Caki2 (cell line): ENCODE data around the gene PIEZO2. TPM values are rescaled to one million over a fixed set of nuclear protein-coding genes. Genes with fewer than 3 reads are reported as not detected.

Experiments used
- DNase-seq: peaks from one replicate; pipeline ENCODE4 v3.0.0-alpha.2; 2015; ENCODE audit warnings: low read depth
- in situ Hi-C: cut with HindIII; loops from 2 replicates; pipeline ENCODE4 v1.10.0; 2016; ENCODE audit warnings: low sequenced_read_pairs, low pct_unique_long_range_greater_than_20kb, mixed read lengths
- total RNA-seq: library from RNA; depleted of rRNA; stranded (reverse); fragments of >200 nt; shearing (Covaris generic); gene quantifications from 2 replicates; pipeline ENCODE4 v1.2.3, GENCODE V29; 2014; ENCODE audit warnings: low replicate concordance

PIEZO2 gene
- total RNA-seq, 1 experiment from 2014 or later: 2.8 TPM

- in situ Hi-C loops: no loop called here
These were observed 328.7 kb downstream of the PIEZO2 start for GRCh38 chr18:10820681-10821080.

DNA sequence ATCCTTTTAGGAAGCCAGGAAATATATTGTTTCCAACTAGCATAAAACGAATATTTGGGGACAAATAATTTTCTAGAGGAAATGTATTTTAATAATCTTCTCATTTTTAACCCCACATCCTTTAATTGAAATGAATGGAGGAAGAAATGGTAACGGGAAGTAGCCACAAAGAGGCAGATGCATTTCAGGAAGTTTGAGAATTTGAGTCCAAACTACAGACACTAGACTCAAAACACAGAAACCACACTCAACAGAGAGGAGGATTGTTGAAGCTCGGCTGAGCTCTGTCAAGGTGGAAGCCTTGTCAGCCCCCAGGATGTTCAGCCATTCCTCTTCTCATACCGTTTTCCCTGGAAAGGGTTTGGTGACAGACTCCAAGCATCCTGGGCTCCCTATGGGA is 335.0 kb downstream of the PIEZO2 start:
- in situ Hi-C loops: no loop called here
- DNase-seq: no peak

More at GRCh38 chr18:10820681-10821080, 328.7 kb downstream of the PIEZO2 start:
- no peak for DNase-seq

DNA sequence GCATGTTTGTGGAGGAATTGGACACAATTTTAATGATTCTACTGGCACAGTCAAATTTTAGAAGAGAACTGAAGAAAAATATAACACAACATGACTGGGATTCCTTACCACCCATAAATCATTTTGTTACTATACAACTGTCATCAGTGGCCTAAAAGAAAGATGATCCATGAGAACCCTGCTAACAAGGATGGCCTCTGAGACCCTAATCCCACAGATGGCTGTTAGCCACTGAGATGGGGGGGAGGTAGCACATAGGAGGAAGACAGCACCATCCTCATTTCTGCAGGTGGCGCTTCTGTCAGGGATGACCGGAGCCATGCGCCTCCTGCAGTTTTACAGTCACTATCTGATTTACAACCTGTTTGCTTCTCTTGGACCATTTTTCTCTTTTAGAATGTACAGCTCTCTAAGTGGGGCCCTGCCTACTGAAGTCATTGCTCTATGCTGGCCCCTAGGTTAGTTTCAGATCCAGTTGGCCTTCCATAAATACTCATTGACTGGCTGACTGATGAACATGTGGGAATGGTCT is 343.7 kb downstream of the PIEZO2 start:
- DNase-seq: no peak
- in situ Hi-C loops: no loop called here

- no peak for DNase-seq
- in situ Hi-C loops: no loop called here
These were observed 345.2 kb downstream of the PIEZO2 start for GRCh38 chr18:10804126-10804525.

DNA sequence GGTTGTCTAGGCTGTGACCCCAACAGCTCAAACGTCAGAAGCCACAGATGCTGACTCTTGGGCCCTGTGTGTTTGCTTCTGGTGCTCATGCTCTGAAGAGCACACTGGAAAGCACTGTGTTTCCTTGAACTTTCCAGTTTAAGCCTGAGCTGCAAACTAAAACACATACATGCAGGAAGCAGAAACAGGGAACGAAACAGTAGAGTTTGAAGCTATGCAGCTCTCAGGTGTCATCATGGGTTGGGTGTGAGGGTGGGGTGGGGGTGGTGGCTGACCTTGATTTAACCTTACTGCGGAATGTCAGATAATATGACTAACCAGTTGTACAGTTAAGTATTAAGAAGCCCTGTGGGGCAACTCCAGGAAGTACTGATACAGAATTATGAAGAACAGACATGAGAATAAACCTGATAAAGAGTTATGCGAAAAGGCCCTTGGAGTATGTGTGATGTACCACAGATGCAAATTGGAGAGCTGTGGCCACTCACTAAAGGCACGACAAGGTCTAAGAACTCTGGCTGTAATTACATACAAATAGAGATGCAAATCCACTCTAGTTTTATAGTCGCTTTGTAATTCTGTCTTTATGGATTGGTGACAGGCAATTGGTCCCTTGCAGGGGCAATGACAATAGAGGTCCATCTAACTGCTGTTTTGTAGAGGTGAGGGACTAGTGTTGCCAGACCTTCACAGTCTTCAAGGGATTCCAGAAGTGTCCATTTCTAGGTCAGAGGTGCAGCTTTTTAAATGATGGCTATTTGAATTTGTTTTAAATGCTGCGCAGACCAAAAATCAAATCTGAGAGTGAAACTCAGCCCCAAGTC is 350.4 kb downstream of the PIEZO2 start:
- DNase-seq: peak; percentile 73
- in situ Hi-C loops: no loop called here

DNA sequence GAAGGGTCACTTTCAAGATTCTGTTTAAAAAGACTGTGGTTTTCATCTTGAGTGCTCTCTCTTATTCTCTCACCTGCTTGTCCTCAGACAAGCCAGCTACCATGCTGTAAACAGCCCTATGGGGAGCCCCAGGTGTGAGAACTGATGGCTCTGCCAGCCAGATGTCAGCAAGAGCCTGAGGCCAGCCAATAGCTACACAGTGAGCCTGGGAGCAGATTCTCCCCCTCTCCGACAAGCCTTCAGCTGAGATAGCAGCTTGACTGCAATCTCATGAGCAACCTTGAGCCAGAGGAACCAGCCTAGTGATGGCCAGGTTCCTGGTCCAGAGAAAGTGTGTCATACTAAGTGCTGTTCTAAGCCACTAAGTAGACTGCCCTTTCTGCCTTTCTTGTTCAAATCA is 351.5 kb downstream of the PIEZO2 start:
- no peak for DNase-seq
- in situ Hi-C loops: no loop called here

GRCh38 chr18:10794771-10795170 is 354.6 kb downstream of the PIEZO2 start:
- DNase-seq: no peak

DNA sequence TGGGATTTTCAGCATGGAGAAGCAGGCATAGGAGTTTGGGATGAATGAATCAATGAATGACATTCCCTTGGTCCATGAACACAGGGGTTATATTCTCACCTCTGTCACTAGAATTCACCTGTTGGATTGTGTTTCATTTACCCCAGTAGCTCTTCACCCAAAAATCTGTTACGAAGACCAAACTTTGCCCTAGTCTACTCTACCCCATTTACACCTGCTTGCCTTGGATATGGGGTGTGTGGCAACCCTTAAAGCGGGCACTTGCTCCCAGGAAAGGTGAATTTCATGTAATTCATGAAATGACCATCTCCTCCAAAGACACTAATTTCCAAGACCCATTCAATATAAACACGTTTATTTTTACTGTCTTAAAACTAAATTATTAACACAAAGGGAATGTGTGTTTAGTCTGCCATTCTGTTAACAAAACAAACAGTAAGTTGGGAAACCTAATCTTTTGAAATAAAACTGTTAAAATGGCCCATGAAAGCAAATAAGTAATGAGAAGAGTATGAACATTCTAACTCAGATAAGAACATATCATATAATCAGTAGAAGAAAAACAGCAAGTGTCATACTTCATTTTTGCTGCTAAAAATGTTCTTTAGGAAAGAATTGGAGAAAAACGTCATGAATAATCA is 355.5 kb downstream of the PIEZO2 start:
- in situ Hi-C loops: no loop called here
- no peak for DNase-seq

More at GRCh38 chr18:10794771-10795170, 354.6 kb downstream of the PIEZO2 start:
- in situ Hi-C loops: no loop called here

GRCh38 chr18:10792181-10792580 is 357.2 kb downstream of the PIEZO2 start:
- DNase-seq: no peak
- in situ Hi-C loops: no loop called here

DNA sequence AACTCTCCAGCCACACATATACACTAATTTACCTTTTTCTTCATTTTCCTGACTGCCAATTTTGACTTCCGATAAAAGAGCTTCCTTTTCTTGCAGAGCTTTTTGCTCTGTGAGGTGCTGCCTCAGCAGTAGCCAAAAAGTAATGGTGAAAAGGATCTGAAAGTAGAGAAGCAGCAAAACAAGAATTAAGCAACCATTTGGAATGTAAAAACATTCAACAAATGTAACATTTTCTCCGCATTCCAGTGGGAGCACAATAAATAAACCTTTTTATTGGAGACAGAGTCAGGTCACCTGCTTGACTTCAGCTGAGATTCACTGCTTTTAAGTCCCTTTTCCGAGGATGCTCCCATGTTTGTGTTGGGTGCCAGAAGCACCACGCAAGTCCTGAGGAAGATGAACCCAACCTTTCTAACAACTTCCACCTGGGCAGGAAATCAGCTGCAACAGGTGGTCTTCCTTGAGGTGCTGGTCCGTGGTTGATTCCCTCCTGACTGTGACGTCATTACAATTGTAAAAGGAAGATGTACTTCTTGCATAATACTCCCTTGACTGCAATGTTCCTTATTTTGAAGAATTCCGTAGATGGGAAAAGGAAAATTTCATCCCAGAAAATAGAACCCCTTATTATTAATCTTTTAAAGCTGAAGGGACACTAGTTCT is 358.1 kb downstream of the PIEZO2 start:
- DNase-seq: no peak
- in situ Hi-C loops: no loop called here

GRCh38 chr18:10789180-10789579 is 360.2 kb downstream of the PIEZO2 start:
- no peak for DNase-seq
- in situ Hi-C loops: no loop called here

DNA sequence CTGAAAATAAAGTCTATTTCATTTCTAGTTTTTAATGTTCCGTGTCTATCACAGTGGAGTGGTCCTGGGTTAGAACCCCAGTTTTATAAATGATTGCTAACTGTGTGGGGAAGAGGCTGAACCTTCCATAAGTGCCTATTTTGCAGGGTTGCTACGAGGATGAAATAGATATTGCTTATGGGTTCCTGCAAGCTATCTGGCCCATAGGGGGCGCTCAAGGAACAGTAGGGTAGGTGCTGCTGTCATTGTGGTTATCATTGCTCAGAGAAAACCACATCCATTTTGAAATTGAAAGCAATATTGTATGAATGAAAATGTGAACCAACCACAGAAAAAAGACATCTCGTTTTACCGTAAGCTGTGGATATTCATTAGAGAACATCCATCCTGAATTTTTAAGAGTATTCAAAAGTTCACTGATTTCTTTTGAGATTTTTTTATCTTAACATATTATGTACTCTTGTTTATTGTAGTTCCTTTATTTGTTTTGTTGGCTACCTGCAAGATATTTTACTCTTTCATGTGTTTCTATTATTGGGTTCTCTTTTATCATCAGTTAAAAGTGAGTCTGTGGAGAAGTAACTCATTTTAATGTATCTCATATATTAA is 362.0 kb downstream of the PIEZO2 start:
- in situ Hi-C loops: no loop called here

DNA sequence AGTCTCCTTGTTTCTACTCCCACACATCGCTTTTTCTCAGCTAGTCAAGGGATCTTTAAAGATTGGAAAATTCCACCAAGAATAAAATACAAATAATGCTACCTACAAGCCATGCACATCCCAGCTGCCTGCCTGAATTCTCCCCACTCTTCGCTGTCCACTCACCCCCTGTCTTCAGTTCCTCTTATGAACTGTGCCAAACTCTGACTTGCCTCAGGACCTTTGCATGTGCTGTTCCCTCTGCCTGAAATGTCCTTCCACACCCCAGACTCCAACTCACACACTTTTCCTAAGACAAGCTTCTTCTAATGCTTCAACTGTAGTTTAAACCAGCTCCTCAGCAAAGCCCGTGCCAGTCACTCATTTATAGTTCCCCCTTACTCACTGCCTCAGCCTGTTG is 363.6 kb downstream of the PIEZO2 start:
- in situ Hi-C loops: no loop called here
- DNase-seq: no peak

More for the DNA sequence above, 362.0 kb downstream of the PIEZO2 start:
- DNase-seq: peak; percentile 58

GRCh38 chr18:10784596-10785202 is 364.7 kb downstream of the PIEZO2 start:
- no peak for DNase-seq
- in situ Hi-C loops: no loop called here

DNA sequence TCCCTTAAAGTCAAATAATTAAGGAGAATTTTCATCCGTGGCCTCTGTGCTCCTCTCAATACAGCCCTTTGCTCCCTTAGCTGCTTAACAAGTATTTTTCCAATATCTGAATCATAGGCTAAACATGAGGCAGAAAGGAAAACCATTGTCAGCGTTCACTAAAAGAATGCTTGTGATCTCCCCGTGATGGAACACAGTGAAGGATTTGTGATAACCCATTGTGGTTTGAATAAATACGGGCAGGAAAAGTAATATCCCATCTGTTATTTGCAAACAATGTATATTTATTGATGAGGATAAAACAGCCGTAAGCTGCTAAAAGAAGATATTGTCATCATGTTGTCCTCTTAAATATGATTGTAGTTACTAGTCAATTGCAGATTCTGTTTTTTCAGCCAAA is 365.4 kb downstream of the PIEZO2 start:
- no peak for DNase-seq
- in situ Hi-C loops: no loop called here

- no peak for DNase-seq
- in situ Hi-C loops: no loop called here
These were observed 372.9 kb downstream of the PIEZO2 start for GRCh38 chr18:10776493-10776892.

DNA sequence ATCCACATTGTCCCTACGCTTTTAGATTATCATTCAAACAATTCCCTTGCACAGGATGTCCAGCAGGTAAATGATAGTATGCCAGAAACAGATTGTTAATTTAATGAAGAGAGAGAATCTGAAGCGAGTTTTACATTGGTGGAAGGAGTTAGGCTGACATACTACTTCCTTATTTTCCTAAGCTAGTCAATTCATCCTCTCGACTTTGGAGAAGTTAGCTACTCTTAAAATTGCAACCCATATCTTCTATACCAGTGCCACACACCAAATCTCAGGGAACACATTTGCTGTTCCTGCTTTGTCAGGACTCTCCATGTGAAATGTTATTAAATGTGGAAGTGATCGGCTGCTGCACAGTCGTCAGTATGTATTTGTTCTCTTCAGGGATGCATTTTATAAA is 374.3 kb downstream of the PIEZO2 start:
- DNase-seq: no peak
- in situ Hi-C loops: no loop called here

GRCh38 chr18:10771053-10771709 is 378.2 kb downstream of the PIEZO2 start:
- DNase-seq: no peak
- in situ Hi-C loops: no loop called here
